Measurements from ENCODE around the gene NBPF3.
"Not testable (repeated sequence)": the region's sequence is repeated elsewhere in the genome, so short reads cannot be mapped to it uniquely, and the experiment has no call there.

DNA sequence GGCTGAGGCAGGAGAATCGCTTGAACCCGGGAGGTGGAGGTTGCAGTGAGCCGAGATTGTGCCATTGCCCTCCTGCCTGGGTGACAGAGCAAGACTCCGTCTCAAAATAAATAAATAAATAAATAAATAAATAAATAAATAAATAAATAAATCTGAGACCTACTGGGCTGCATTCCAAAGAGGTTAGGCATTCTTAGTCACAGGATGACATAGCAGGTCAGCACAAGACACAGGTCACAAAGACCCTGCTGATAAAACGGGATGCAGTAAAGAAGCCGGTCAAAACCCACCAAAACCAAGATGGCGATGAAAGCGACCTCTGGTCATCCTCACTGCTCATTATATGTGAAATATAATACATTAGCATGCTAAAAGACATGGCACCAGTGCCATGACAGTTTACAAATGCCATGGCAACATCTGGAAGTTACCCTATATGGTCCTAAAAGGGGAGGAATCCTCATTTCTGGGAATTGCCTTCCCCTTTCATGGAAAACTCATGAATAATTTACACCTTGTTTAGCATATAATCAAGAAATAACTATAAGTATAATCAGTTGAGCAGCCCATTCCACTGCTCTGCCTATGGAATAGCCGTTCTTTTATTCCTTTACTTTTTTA lies 38.1 kb upstream of the NBPF3 start:
- TF ChIP-seq HDGF (IDR thresholded peaks at IDR 0.05; ENCODE audit: borderline replicate concordance); SP1 (IDR thresholded peaks at IDR 0.05); FOXK2 (IDR thresholded peaks at IDR 0.05); NFRKB (IDR thresholded peaks at IDR 0.05); BHLHE40 (IDR thresholded peaks at IDR 0.05; ENCODE audit: borderline replicate concordance): not testable (repeated sequence)
